OCI-M2 (cell line): ENCODE results near the gene GTF2I.
"Not testable (repeated sequence)": the region's sequence is repeated elsewhere in the genome, so short reads cannot be mapped to it uniquely, and the experiment has no call there.

Experiments
- DNase-seq: peaks from one replicate; lab custom pipeline; 2025; ENCODE audit not compliant: unreplicated experiment; lab: John Stamatoyannopoulos, UW

The GTF2I gene

DNA sequence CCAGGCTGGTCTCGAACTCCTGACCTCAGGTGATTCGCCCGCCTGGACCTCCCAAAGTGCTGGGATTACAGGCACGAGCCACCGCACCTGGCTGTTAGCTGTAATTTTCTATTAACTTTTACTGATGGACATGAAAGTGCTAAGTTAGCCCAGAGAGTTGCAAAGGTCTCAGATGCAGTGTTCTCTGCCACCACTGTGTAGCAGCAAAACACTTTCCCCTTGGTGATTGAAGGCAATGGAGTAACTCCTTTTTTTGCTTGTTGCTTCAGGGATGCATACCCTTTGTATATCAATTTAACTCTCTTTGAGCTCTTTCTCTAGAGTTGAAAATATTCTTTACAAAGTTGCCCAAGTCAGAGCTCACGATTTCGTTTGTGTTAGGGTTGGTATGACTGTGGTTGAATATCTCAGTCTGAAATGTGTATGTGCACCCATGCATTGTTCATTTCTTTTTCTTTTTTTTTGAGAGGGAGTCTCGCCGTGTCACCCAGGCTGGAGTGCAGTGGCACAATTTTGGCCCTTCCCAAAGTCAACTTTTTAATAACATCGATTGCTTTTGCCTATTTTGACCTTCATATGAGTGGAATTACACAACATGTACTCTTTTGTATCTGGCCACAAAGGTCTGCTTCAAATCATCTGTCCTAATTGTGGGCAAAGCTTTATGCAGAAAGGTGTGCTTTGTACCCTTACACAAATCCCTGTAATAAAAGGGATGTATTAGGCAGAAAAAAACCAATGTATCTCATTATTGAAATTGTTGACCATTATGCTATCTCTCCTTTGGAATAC is 52.6 kb downstream of the GTF2I start:
- no peak for DNase-seq

GRCh38 chr7:74713567-74713966 is 56.0 kb downstream of the GTF2I start:
- no peak for DNase-seq

DNA sequence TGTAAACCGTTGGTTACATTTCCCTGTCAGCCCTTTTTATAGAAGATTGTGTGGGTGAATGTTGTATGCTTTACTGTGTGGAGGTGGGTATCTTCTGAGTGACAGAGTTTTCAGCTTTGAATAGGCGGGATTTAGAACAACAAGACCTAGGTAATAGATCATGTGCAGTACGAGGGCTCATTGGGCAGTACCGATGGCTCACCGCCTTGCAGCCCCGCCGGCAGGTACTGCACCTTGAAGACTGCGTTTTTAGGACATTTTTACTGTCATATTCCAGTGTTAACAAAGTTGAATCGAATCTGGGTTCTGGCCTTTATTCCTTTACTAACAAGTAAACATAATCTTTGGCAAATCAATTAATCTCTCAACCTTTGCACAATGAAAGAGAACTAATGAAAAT is 60.4 kb downstream of the GTF2I start:
- DNase-seq: no peak

DNA sequence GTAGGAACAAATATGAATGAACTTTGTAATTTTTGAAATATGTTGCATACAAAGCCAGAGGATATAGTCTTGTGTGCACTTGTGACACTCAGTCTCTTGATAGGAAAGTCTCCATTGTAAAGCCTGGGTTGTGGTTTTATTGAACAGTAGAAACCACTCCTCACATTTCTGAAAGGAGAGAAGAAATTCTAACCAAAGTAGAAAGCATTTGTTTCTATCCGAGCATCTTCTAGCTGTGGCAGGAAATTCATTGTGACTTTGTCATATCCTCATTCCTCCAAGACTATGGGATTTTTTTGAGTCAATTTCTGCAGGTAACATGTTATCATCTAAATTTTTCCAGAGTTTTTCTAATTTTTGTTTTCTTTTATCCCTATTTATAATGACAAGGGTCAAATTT is 60.8 kb downstream of the GTF2I start:
- no peak for DNase-seq

DNA sequence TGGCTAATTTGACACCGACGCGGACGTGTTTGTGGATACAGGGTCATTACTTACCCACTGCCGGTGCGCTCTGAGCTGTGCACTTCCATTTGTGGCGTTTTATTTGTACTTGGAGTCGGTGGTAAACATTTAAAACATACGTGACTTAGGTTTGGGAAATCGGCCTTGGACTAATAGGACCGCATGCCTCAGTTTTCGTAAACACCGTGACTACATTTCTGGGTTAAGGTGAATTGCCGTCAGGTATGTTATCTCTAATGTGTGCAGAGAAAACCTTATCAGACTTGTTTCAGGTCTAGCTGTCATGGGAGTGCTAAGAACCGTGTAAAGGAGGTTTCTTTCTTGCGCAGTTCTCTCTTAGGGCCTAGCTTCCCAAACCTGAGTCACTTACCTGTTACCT is 64.6 kb downstream of the GTF2I start:
- DNase-seq: no peak

- no peak for DNase-seq
Measured at GRCh38 chr7:74725840-74726239, 68.3 kb downstream of the GTF2I start.

DNA sequence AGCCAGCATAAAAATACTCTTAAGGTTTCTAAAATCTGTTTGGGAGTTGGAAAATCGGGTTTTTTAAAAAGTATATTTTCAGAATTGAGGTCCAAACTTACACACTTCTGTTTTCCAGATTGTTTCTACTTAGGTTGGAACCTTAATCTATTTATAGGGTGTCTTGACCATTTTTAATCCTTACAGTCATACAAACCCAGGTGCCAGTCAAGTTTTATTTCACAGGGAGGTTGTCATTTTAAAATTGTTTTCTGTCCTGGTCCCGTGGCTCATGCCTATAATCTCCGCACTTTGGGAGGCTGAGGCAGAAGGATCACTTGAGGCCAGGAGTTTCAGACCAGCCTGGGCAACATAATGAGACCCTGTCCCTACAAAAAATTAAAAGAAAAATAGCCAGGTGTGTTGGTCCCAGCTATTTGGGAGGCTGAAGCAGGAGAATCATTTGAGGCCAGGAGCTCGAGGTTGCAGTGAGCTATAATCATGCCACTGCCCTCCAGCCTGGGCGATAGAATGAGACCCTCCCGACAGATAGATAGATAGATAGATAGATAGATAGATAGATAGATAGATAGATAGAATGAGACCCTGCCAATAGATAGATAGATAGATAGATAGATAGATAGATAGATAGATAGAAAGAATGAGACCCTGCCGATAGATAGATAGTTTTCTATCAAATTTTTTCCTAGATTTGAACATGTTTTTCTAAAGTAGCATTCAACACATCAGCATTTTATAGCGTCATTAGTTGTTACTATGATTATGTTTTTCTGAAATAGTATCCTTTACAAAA is 69.0 kb downstream of the GTF2I start:
- no peak for DNase-seq

DNA sequence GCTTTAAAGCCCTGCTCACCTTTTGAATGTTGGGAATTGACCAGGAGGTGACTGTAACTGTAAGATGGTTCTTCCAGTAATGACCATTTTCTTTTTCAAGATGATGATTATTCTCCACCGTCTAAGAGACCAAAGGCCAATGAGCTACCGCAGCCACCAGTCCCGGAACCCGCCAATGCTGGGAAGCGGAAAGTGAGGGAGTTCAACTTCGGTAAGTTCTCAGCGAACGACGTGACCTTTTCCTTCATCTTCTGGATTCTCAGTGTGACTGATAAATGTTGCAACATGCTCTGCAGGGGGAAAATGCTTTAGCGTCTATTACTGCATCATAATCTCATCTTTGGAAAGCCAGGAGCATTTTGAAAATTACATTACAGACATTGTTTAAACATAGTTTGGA is 71.2 kb downstream of the GTF2I start:
- DNase-seq: not testable (repeated sequence)

DNA sequence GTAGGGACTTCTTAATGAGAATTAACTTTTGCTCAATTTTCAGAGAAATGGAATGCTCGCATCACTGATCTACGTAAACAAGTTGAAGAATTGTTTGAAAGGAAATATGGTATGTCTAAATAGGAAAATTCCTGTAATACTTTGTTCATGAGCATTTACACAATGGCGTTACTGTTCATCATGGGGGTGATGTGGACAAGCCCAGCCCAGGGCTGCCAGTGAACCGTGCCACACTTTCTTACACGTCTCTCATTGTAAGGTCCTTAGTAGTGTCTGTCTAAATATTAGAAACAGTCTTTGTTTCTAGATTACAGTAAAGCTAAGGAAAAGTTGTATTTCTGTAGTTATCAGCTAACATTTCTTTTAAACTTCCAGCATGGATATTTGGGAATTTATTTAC is 72.7 kb downstream of the GTF2I start:
- DNase-seq: not testable (repeated sequence)

GRCh38 chr7:74739974-74740703 is 82.6 kb downstream of the GTF2I start:
- not testable (repeated sequence) for DNase-seq

- not testable (repeated sequence) for DNase-seq
Measured at GRCh38 chr7:74743936-74744557, 86.5 kb downstream of the GTF2I start.

GRCh38 chr7:74753921-74754482 is 96.5 kb downstream of the GTF2I start:
- not testable (repeated sequence) for DNase-seq

GRCh38 chr7:74756673-74757072 is 99.2 kb downstream of the GTF2I start:
- not testable (repeated sequence) for DNase-seq

DNA sequence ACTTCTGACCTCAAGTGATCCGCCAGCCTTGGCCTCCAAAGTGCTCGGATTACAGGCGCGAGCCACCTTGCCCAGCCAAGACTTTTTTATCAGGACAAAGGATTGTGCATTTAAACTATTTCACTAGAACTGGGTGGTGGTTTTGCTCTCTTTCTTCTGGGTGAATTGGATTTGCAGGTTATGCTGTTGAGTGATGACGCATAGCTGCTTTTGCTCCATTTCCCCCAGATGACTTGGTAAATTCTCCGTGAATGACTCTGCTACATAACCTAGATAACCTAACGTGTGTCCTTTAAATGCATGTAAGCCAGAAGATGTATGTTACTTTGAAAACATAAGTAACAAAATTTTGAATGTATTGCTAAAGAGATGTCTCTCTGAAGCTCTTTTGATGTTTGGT is 100.8 kb downstream of the GTF2I start:
- not testable (repeated sequence) for DNase-seq

DNA sequence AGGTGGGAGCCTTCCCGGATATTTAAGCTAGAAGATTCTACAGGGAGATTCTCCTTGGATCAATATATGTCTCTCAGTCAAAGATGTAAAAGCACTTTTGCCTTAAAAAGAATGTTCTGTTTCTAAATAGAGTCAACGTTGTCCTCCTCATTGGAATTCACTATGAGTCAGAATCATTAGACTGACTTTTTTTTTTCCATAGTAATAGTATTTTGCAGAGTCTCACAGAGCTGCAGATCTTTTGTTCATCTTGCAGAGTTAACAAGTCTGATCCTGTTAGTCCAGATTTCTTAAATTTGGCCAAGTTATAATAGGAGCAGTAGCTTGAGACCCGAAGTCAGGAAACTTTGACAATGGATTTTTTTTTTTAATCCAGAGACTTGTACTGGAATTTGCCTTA is 101.5 kb downstream of the GTF2I start:
- DNase-seq: not testable (repeated sequence)

- DNase-seq: not testable (repeated sequence)
Measured at GRCh38 chr7:74765205-74765918, 107.8 kb downstream of the GTF2I start.

DNA sequence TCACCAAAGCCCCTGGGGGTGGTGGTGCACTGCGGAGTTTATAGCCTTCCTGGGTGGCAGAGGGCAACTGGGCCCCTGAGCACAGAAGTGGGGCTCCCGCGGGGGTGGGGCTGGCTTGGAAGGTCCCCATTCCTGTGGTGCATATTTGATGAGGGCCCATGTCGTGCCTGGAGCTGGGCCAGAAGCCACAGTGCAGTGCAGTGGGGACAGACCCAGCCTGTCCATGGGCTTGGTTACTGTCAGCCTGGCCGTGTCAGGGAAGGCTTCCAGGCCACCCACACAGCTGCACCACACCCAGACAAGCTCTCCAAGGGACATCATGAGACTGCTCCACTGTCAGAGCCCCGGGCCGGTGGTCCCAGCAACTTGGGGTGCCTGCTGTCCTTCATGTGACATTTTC is 109.0 kb downstream of the GTF2I start:
- DNase-seq: not testable (repeated sequence)

GRCh38 chr7:74766991-74767390 is 109.5 kb downstream of the GTF2I start:
- not testable (repeated sequence) for DNase-seq

DNA sequence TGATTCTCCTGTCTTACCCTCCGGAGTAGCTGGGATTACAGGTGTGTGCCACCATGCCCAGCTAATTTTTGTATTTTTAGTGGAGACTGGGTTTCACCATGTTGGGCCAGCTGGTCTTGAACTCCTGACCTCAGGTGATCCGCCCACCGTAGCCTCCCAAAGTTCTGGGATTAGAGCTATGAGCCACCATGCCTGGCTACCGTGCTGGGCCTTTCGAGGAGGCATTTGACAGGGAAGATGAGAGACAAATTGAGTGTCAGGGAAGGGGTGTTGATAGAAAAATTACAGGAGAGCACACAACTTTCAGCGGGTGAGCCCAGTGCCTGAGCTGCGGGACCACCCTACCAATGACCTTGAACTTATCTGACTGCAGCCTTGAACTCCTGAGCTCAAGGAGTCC is 112.5 kb downstream of the GTF2I start:
- not testable (repeated sequence) for DNase-seq

GRCh38 chr7:74772093-74772492 is 114.6 kb downstream of the GTF2I start:
- not testable (repeated sequence) for DNase-seq
